ENCODE measurements around the gene GPR150.

Gene GPR150

GRCh38 chr5:95646569-95647431 lies 26.9 kb downstream of the GPR150 start, which contains the start of gene RFESD:
TSS of gene RFESD (plus strand) at chr5:95646777. CDS start at chr5:95652272, 5,495 bp downstream.
- Histone ChIP-seq H3K4me1 (ENCODE audit: insufficient read depth, low read length) (no peaks in the 10 kb centered on the region), H3K9me3 (ENCODE audit: low read length) (no peaks in the 10 kb centered on the region), H2AFZ (ENCODE audit: low read depth, low read length) (no peak within 1 kb of the TSS), H3K36me3 (ENCODE audit: insufficient read depth, low read length) (no peaks in the 10 kb centered on the region), H3K27me3 (ENCODE audit: insufficient read depth, low read length) (no peaks in the 10 kb centered on the region), H3K4me3 (ENCODE audit: low read length) (peak within 1 kb of the TSS; percentile 46)

GRCh38 chr5:95647886-95648860 lies 28.3 kb downstream of the GPR150 start:
- Histone ChIP-seq H3K9me3 (ENCODE audit: low read length) (no peaks in the 10 kb centered on the region), H2AFZ (ENCODE audit: low read depth, low read length) (no peak overlapping the region), H3K27me3 (ENCODE audit: insufficient read depth, low read length) (no peaks in the 10 kb centered on the region), H3K36me3 (ENCODE audit: insufficient read depth, low read length) (no peaks in the 10 kb centered on the region), H3K4me3 (ENCODE audit: low read length) (no peak overlapping the region), H3K4me1 (ENCODE audit: insufficient read depth, low read length) (peaks cover 6% of the 10 kb centered on the region)

- Histone ChIP-seq H2AFZ (ENCODE audit: low read depth, low read length) (no peak overlapping the region), H3K4me3 (ENCODE audit: low read length) (no peak overlapping the region), H3K36me3 (ENCODE audit: insufficient read depth, low read length) (no peaks in the 10 kb centered on the region), H3K9me3 (ENCODE audit: low read length) (no peaks in the 10 kb centered on the region), H3K4me1 (ENCODE audit: insufficient read depth, low read length) (peaks cover 7% of the 10 kb centered on the region), H3K27me3 (ENCODE audit: insufficient read depth, low read length) (no peaks in the 10 kb centered on the region)
Measured at GRCh38 chr5:95649274-95649673, 29.4 kb downstream of the GPR150 start.

- no peaks in the 10 kb centered on the region for H3K9me3 ChIP-seq (ENCODE audit: low read length)
- peaks cover 7% of the 10 kb centered on the region for H3K4me1 ChIP-seq (ENCODE audit: insufficient read depth, low read length)
- H3K27me3 ChIP-seq (ENCODE audit: insufficient read depth, low read length): no peaks in the 10 kb centered on the region
- no peaks in the 10 kb centered on the region for H3K36me3 ChIP-seq (ENCODE audit: insufficient read depth, low read length)
- H3K4me3 ChIP-seq (ENCODE audit: low read length): no peak overlapping the region
- no peak overlapping the region for H2AFZ ChIP-seq (ENCODE audit: low read depth, low read length)
Measured at GRCh38 chr5:95649842-95650620, 30.1 kb downstream of the GPR150 start.

- H3K4me3 ChIP-seq (ENCODE audit: low read length): no peak overlapping the region
- peaks cover 7% of the 10 kb centered on the region for H3K4me1 ChIP-seq (ENCODE audit: insufficient read depth, low read length)
- peak overlapping the region; percentile 7 for H2AFZ ChIP-seq (ENCODE audit: low read depth, low read length)
- no peaks in the 10 kb centered on the region for H3K36me3 ChIP-seq (ENCODE audit: insufficient read depth, low read length)
- H3K27me3 ChIP-seq (ENCODE audit: insufficient read depth, low read length): no peaks in the 10 kb centered on the region
- H3K9me3 ChIP-seq (ENCODE audit: low read length): no peaks in the 10 kb centered on the region
Measured at GRCh38 chr5:95652849-95653248, 33.0 kb downstream of the GPR150 start.

- Histone ChIP-seq H3K36me3 (ENCODE audit: insufficient read depth, low read length) (no peaks in the 10 kb centered on the region), H3K4me3 (ENCODE audit: low read length) (no peak overlapping the region), H3K27me3 (ENCODE audit: insufficient read depth, low read length) (no peaks in the 10 kb centered on the region), H3K4me1 (ENCODE audit: insufficient read depth, low read length) (peaks cover 7% of the 10 kb centered on the region), H3K9me3 (ENCODE audit: low read length) (no peaks in the 10 kb centered on the region), H2AFZ (ENCODE audit: low read depth, low read length) (no peak overlapping the region)
Measured at GRCh38 chr5:95654196-95654595, 34.3 kb downstream of the GPR150 start.

DNA sequence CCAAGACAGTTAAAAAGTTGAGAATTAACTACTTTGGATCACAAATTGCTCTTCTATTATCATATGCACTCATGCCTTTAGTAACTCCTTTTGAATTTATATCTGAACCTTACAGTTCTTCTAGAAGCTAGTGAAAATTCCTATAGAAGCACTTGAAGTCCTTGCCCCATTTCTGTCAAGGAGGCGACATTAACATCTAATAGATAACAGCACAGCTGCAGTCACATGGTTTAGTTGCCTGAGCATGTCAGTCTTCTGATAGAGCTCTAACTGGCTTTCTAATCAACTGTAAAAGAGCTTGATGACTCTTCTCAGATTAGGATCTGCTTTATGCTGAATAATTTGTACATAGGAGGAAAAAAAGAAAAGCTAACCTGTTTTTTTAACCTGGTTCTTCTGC lies 35.7 kb downstream of the GPR150 start:
- H3K9me3 ChIP-seq (ENCODE audit: low read length): no peaks in the 10 kb centered on the region
- no peak overlapping the region for H3K4me3 ChIP-seq (ENCODE audit: low read length)
- H3K36me3 ChIP-seq (ENCODE audit: insufficient read depth, low read length): no peaks in the 10 kb centered on the region
- no peak overlapping the region for H2AFZ ChIP-seq (ENCODE audit: low read depth, low read length)
- H3K4me1 ChIP-seq (ENCODE audit: insufficient read depth, low read length): peaks cover 7% of the 10 kb centered on the region
- no peaks in the 10 kb centered on the region for H3K27me3 ChIP-seq (ENCODE audit: insufficient read depth, low read length)

- Histone ChIP-seq H2AFZ (ENCODE audit: low read depth, low read length) (no peak overlapping the region), H3K36me3 (ENCODE audit: insufficient read depth, low read length) (no peaks in the 10 kb centered on the region), H3K9me3 (ENCODE audit: low read length) (no peaks in the 10 kb centered on the region), H3K4me1 (ENCODE audit: insufficient read depth, low read length) (peaks cover 4% of the 10 kb centered on the region), H3K4me3 (ENCODE audit: low read length) (no peak overlapping the region), H3K27me3 (ENCODE audit: insufficient read depth, low read length) (no peaks in the 10 kb centered on the region)
Measured at GRCh38 chr5:95660060-95660459, 40.2 kb downstream of the GPR150 start.

- no peaks in the 10 kb centered on the region for H3K36me3 ChIP-seq (ENCODE audit: insufficient read depth, low read length)
- no peak overlapping the region for H3K4me3 ChIP-seq (ENCODE audit: low read length)
- H3K4me1 ChIP-seq (ENCODE audit: insufficient read depth, low read length): peaks cover 4% of the 10 kb centered on the region
- H3K9me3 ChIP-seq (ENCODE audit: low read length): no peaks in the 10 kb centered on the region
- H2AFZ ChIP-seq (ENCODE audit: low read depth, low read length): no peak overlapping the region
- no peaks in the 10 kb centered on the region for H3K27me3 ChIP-seq (ENCODE audit: insufficient read depth, low read length)
Measured at GRCh38 chr5:95662946-95663345, 43.1 kb downstream of the GPR150 start.

GRCh38 chr5:95664204-95664786 lies 44.4 kb downstream of the GPR150 start:
- Histone ChIP-seq H3K4me1 (ENCODE audit: insufficient read depth, low read length) (peaks cover 4% of the 10 kb centered on the region), H3K4me3 (ENCODE audit: low read length) (no peak overlapping the region), H3K9me3 (ENCODE audit: low read length) (no peaks in the 10 kb centered on the region), H2AFZ (ENCODE audit: low read depth, low read length) (peak overlapping the region; percentile 74), H3K27me3 (ENCODE audit: insufficient read depth, low read length) (no peaks in the 10 kb centered on the region), H3K36me3 (ENCODE audit: insufficient read depth, low read length) (no peaks in the 10 kb centered on the region)

DNA sequence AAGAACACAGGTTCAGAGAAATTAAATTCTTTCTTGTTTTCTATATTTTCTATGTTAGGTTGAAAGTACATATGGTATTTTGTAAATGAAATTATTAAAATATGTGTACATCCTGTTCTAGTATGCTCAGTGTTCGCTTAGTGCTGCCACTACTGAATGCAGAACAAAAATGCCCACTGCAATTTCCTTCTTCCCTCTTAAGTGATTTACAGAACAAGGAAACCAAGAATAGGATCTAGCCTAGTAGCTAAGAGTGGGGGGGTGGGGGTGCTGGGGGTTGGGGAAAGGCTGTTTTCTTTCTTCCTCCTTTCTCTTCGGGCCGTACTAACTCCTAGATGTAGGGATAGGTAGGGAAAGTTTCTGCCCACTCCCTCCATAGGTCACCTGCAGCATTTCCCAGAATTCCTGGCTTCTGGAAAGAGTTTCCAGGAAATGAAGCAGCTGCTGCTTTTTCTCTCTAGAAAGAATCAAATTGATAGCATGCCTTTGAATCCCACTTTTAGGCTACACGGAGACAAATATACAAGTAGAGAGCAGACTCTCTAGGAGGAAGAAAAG lies 47.3 kb downstream of the GPR150 start:
- H3K4me1 ChIP-seq (ENCODE audit: insufficient read depth, low read length): peaks cover 6% of the 10 kb centered on the region
- no peaks in the 10 kb centered on the region for H3K9me3 ChIP-seq (ENCODE audit: low read length)
- H3K27me3 ChIP-seq (ENCODE audit: insufficient read depth, low read length): no peaks in the 10 kb centered on the region
- no peak overlapping the region for H3K4me3 ChIP-seq (ENCODE audit: low read length)
- H3K36me3 ChIP-seq (ENCODE audit: insufficient read depth, low read length): no peaks in the 10 kb centered on the region
- H2AFZ ChIP-seq (ENCODE audit: low read depth, low read length): no peak overlapping the region

DNA sequence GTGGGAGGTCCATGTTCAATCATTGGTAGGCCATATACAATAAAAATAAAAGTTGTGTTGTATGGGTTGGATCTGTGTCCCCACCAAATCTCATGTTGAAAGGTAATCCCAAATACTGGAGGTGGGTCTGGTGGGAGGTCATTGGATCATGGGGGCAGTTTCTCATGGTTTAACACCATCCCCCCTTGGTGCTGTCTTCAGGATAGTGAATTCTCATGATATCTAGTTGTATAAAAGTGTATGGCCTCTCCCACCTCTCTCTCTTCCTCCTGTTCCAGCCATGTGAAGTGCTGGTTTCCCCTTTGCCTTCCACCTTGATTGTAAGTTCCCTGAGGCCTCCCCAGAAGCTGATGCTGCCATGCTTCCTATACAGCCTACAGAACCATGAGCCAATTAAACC lies 47.8 kb downstream of the GPR150 start:
- Histone ChIP-seq H3K4me3 (ENCODE audit: low read length) (no peak overlapping the region), H3K9me3 (ENCODE audit: low read length) (no peaks in the 10 kb centered on the region), H2AFZ (ENCODE audit: low read depth, low read length) (no peak overlapping the region), H3K4me1 (ENCODE audit: insufficient read depth, low read length) (peaks cover 6% of the 10 kb centered on the region), H3K27me3 (ENCODE audit: insufficient read depth, low read length) (no peaks in the 10 kb centered on the region), H3K36me3 (ENCODE audit: insufficient read depth, low read length) (no peaks in the 10 kb centered on the region)
